Naive B cell (primary cell): Measurements from ENCODE around the gene EIF4ENIF1. TPM values are rescaled to one million over a fixed set of nuclear protein-coding genes. Genes with fewer than 3 reads are reported as not detected.
"Not testable (repeated sequence)": the region's sequence is repeated elsewhere in the genome, so short reads cannot be mapped to it uniquely, and the experiment has no call there.

Source experiments
- ATAC-seq, 2 donors: fragments of 150-1000 bp; cut with Tn5 transposase; 2 replicates each; pipeline ENCODE4 v1.10.0; 2021; ENCODE audit warnings: low read depth in 2 of 2, mild to moderate bottlenecking in 2 of 2, moderate library complexity in 2 of 2
- DNase-seq: peaks from one replicate; pipeline ENCODE4 v3.0.0; 2022
- H3K27ac Mint-ChIP-seq, 6 donors: one replicate each; pipeline ENCODE4 v1.8.0; 2020 to 2022; ENCODE audit warnings: mild to moderate bottlenecking in 6 of 6, mixed read lengths in 6 of 6, moderate library complexity in 5 of 6, inconsistent platforms in 2 of 6
- H3K27me3 Mint-ChIP-seq, 3 donors: one replicate each; pipeline ENCODE4 v1.8.0; 2021 to 2022; ENCODE audit warnings: mixed read lengths in 3 of 3, mild to moderate bottlenecking in 1 of 3
- H3K36me3 Mint-ChIP-seq, 2 donors: one replicate each; pipeline ENCODE4 v1.8.0; 2020 to 2022; ENCODE audit warnings: mixed read lengths in 2 of 2, inconsistent platforms in 1 of 2, mild to moderate bottlenecking in 1 of 2
- H3K4me1 Mint-ChIP-seq, 3 donors: one replicate each; pipeline ENCODE4 v1.8.0; 2020 to 2022; ENCODE audit warnings: mixed read lengths in 3 of 3, inconsistent platforms in 1 of 3, mild to moderate bottlenecking in 1 of 3, moderate library complexity in 1 of 3
- H3K4me3 Mint-ChIP-seq, 8 donors: one replicate each; pipeline ENCODE4 v1.8.0; 2020 to 2022; ENCODE audit warnings: mild to moderate bottlenecking in 8 of 8, mixed read lengths in 8 of 8, moderate library complexity in 8 of 8, inconsistent platforms in 2 of 8
- H3K9me3 Mint-ChIP-seq, 7 donors: one replicate each; pipeline ENCODE4 v1.8.0; 2020 to 2022; ENCODE audit warnings: mixed read lengths in 7 of 7, mild to moderate bottlenecking in 5 of 7, inconsistent platforms in 2 of 7, moderate library complexity in 1 of 7
- polyA plus RNA-seq, 6 donors: library from polyadenylated mRNA; unstranded; fragments of 300-500 nt; fragmentation: Illumina TruSeq; gene quantifications; one replicate each; pipeline ENCODE4 v1.2.3, GENCODE V29; 2021; ENCODE audit warnings: low read depth in 6 of 6

EIF4ENIF1 gene
- polyA plus RNA-seq, 6 donors from 2014 or later, result 5.8 to 17.3 (median 12.2) TPM

- Mint-ChIP-seq H3K27ac (peak overlapping the region; percentile 80 to 96 (median 94)), H3K4me3 (peak overlapping the region; percentile 82 to 92 (median 88)), H3K27me3 (no peaks in the 10 kb centered on the region), H3K9me3 (no peaks in the 10 kb centered on the region), H3K36me3 (peaks cover 0 to 3% of the 10 kb centered on the region in 2 donors), H3K4me1 (peaks cover 13 to 34% (median 22%) of the 10 kb centered on the region in 3 donors)
- DNase-seq (no peak), ATAC-seq (no peak)
Measured at GRCh38 chr22:31488346-31488883, 1.2 kb downstream of the EIF4ENIF1 start.

DNA sequence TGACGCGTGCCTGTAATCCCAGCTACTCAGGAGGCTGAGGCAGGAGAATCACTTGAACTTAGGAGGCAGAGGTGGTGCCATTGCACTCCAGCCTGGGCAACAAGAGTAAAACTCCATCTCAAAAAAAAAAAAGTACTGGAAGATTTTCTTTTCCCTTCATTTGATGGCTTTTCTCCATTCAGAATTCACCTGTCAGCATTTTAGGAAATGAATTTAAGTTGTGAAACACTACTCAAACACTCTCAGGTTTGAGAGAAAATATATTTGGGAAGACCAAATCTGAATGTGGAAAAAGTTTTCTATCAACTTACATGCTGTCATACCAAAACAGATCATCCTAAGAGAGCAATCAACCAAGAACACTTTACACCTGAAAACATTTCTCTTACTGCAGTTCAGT is 2.7 kb downstream of the EIF4ENIF1 start:
- peaks cover 0 to 3% of the 10 kb centered on the region in 2 donors for H3K36me3 Mint-ChIP-seq
- peak overlapping the region in 2 of 6 donors; percentile 21 to 34 for H3K27ac Mint-ChIP-seq
- no peaks in the 10 kb centered on the region for H3K9me3 Mint-ChIP-seq
- ATAC-seq, result no peak
- peaks cover 10 to 30% (median 27%) of the 10 kb centered on the region in 3 donors for H3K4me1 Mint-ChIP-seq
- no peak for DNase-seq
- H3K4me3 Mint-ChIP-seq, result peak overlapping the region in 1 of 8 donors; percentile 85
- H3K27me3 Mint-ChIP-seq, result no peaks in the 10 kb centered on the region

DNA sequence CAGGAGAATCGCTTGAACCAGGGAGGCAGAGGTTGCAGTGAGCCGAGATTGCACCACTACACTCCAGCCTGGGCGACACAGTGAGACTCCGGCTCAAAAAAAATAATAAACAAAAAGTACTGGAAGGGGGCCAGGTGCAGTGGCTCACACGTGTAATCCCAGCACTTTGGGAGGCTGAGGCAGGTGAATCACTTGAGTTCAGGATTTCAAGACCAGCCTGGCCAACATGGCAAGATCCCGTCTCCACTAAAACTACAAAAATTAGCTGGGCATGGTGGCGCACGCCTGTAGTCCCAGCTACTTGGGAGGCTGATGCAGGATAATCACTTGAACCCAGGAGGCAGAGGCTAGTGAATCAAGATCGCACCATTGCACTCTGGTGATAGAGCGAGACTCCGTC is 3.3 kb downstream of the EIF4ENIF1 start:
- H3K27me3 Mint-ChIP-seq, H3K36me3 Mint-ChIP-seq: not testable (repeated sequence)
- H3K27ac Mint-ChIP-seq, result peak overlapping the region in 1 of 6 donors; percentile 24

GRCh38 chr22:31482470-31482869 is 7.2 kb downstream of the EIF4ENIF1 start:
- H3K4me1 Mint-ChIP-seq, result peaks cover 5 to 15% (median 13%) of the 10 kb centered on the region in 3 donors
- peak overlapping the region in 1 of 6 donors; percentile 43 for H3K27ac Mint-ChIP-seq
- H3K36me3 Mint-ChIP-seq, ATAC-seq, DNase-seq, H3K9me3 Mint-ChIP-seq, H3K27me3 Mint-ChIP-seq: not testable (repeated sequence)
- H3K4me3 Mint-ChIP-seq, result peak overlapping the region in 2 of 8 donors; percentile 16 to 38

More for the DNA sequence above, 3.3 kb downstream of the EIF4ENIF1 start:
- H3K9me3 Mint-ChIP-seq, DNase-seq, ATAC-seq: not testable (repeated sequence)
- peaks cover 9 to 25% (median 24%) of the 10 kb centered on the region in 3 donors for H3K4me1 Mint-ChIP-seq
- H3K4me3 Mint-ChIP-seq, result peak overlapping the region in 1 of 8 donors; percentile 85

DNA sequence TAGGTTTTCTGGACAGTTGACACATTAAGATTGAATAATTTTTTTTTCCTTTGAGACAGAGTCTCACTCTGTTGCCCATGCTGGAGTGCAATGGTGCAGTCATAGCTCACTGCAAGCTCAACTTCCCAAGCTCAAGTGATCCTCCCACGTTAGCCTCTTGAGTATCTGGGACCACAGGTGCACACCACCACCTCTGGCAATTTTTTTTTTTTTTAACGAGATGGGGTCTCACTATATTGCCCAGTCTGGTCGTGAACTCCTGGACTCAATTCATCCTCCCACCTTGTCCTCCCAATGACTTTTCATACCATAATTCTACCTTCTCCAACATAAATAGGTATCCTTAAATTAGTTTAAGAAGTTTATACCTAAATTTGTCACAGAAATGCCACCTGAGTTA is 8.5 kb downstream of the EIF4ENIF1 start:
- ATAC-seq (no peak), DNase-seq (no peak)
- Mint-ChIP-seq H3K36me3 (peaks cover 0 to 3% of the 10 kb centered on the region in 2 donors), H3K27me3 (no peaks in the 10 kb centered on the region), H3K27ac (peak overlapping the region in 1 of 6 donors; percentile 18), H3K4me3 (no peak overlapping the region), H3K4me1 (peaks cover 8 to 22% (median 15%) of the 10 kb centered on the region in 3 donors), H3K9me3 (no peaks in the 10 kb centered on the region)

DNA sequence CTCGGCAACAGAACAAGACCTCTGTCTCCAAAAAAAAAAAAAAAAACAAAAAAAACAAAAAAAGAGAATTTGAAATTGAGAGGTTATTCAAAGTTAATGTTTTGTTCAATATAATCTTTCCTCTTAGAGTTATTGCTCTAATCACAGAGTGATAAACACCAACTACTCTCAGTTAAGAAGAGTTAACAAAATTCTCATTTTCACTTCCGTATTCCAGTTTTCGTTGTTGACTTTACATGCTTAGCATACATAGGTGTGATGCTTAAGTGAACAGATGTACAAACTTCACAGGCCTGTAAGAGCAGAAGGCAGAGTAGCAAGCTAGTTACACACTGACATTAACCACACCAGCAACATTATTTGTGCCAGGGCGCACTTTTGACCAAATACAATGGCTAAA is 12.3 kb downstream of the EIF4ENIF1 start:
- peak overlapping the region in 5 of 8 donors; percentile 7 to 70 (median 15) for H3K4me3 Mint-ChIP-seq
- DNase-seq, result peak; percentile 39
- peak; percentile 98 to 99 for ATAC-seq
- H3K4me1 Mint-ChIP-seq, result peaks cover 4 to 20% (median 17%) of the 10 kb centered on the region in 3 donors
- peak overlapping the region in 5 of 6 donors; percentile 10 to 91 (median 58) for H3K27ac Mint-ChIP-seq
- no peaks in the 10 kb centered on the region for H3K27me3 Mint-ChIP-seq
- H3K36me3 Mint-ChIP-seq, result no peaks in the 10 kb centered on the region
- H3K9me3 Mint-ChIP-seq, result no peaks in the 10 kb centered on the region

- Mint-ChIP-seq H3K27me3 (no peaks in the 10 kb centered on the region), H3K4me1 (peaks cover 4 to 20% (median 17%) of the 10 kb centered on the region in 3 donors), H3K36me3 (no peaks in the 10 kb centered on the region), H3K4me3 (no peak overlapping the region), H3K9me3 (no peaks in the 10 kb centered on the region), H3K27ac (peak overlapping the region in 1 of 6 donors; percentile 74)
- DNase-seq (no peak), ATAC-seq (no peak)
Measured at GRCh38 chr22:31475800-31476199, 13.8 kb downstream of the EIF4ENIF1 start.

DNA sequence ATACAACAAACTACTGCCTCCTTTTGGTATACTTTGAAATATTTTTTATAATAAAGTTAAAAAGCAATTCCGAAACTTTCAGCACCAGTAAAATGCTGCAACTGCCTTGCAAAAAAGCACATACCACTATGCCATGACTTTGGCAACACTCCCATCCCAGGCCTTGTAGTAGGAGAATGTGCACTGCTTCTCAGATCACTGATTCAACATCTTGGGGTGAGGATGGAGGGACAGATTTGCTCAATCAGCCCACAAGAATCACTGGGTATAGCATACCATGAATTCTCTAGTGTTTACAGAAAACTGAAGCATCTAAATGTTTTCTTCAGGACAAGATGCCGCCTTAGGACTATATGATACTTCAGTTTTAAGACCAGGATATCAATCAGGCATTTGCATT is 14.9 kb downstream of the EIF4ENIF1 start:
- Mint-ChIP-seq H3K4me3 (no peak overlapping the region), H3K4me1 (peaks cover 4 to 20% (median 17%) of the 10 kb centered on the region in 3 donors), H3K27me3 (no peaks in the 10 kb centered on the region), H3K27ac (peak overlapping the region in 1 of 6 donors; percentile 30), H3K36me3 (no peaks in the 10 kb centered on the region), H3K9me3 (no peaks in the 10 kb centered on the region)
- ATAC-seq, result no peak
- DNase-seq, result no peak

GRCh38 chr22:31465307-31465706 is 24.3 kb downstream of the EIF4ENIF1 start:
- H3K4me1 Mint-ChIP-seq, result peaks cover 0 to 3% (median 2%) of the 10 kb centered on the region in 3 donors
- no peaks in the 10 kb centered on the region for H3K27me3 Mint-ChIP-seq
- no peak for ATAC-seq
- no peak overlapping the region for H3K27ac Mint-ChIP-seq
- peaks cover 14 to 19% of the 10 kb centered on the region in 2 donors for H3K36me3 Mint-ChIP-seq
- H3K4me3 Mint-ChIP-seq, result no peak overlapping the region
- no peak for DNase-seq
- H3K9me3 Mint-ChIP-seq, result no peaks in the 10 kb centered on the region

DNA sequence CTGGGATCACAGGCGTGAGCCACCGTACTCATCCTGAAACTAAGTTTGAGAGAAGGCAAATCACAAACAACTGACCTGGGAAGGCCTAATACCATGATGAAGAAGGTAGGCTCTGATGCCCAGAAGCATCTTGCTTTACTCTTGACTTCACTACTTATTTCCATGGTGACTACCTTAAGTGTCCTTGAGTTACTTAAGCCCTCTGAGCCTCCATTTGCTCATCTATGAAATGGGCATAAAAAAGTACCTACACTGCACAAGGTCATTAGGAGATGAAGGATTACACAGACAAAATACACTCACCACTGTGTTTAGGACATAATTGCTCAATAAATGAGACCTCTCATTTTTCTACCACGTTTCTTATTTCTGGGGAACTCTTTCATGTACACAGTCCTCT is 27.9 kb downstream of the EIF4ENIF1 start:
- H3K9me3 Mint-ChIP-seq, result no peaks in the 10 kb centered on the region
- H3K27me3 Mint-ChIP-seq, result no peaks in the 10 kb centered on the region
- H3K36me3 Mint-ChIP-seq, result peaks cover 7 to 17% of the 10 kb centered on the region in 2 donors
- DNase-seq, result no peak
- ATAC-seq, result no peak
- H3K27ac Mint-ChIP-seq, result peak overlapping the region in 1 of 6 donors; percentile 25
- no peak overlapping the region for H3K4me3 Mint-ChIP-seq
- peaks cover 0 to 3% (median 0%) of the 10 kb centered on the region in 3 donors for H3K4me1 Mint-ChIP-seq

DNA sequence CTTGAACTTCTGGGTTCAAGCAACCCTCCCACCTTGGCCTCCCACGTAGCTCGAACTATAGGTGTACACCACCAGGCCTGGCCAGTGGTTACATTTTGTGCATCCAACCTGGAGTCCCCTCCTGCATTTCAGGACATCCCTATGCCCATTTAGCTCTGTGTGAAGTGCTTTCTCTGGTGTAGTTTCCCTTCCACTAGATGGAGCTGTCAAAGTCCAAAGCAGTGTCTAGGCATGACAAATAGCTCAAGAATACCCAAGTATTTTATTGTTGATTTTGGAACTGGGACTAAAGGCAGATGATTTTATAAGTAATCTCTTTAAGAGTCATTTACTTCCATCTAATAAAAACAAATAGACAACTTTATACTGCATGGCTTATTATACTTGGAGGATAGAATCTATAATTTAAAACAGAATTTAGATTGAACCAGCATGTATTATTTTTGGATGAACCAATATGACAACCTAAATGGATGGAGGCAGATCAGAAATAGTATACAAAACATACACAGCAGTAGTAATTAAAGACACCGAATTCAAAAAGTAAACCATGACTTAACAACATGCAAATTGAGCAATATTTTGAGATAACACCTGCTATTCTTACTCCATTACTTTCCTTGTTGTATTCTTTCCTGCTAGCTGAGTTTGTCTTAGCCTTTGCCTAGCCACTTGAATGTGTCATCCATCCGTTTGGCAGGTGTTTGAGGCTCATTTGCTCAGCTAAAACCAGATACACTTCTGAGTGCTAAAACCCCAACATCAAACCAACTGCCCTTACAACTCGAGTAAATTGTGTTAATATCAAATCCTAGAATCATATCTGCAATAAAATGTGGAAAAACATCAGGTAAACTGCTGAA is 37.7 kb downstream of the EIF4ENIF1 start:
- Mint-ChIP-seq H3K36me3 (peaks cover 7 to 9% of the 10 kb centered on the region in 2 donors), H3K9me3 (no peaks in the 10 kb centered on the region), H3K27me3 (no peaks in the 10 kb centered on the region), H3K4me1 (peaks cover 7 to 28% (median 19%) of the 10 kb centered on the region in 3 donors), H3K4me3 (no peak overlapping the region), H3K27ac (peak overlapping the region in 3 of 6 donors; percentile 29 to 82 (median 66))
- DNase-seq (peak; percentile 13), ATAC-seq (peak; percentile 60 to 72)

DNA sequence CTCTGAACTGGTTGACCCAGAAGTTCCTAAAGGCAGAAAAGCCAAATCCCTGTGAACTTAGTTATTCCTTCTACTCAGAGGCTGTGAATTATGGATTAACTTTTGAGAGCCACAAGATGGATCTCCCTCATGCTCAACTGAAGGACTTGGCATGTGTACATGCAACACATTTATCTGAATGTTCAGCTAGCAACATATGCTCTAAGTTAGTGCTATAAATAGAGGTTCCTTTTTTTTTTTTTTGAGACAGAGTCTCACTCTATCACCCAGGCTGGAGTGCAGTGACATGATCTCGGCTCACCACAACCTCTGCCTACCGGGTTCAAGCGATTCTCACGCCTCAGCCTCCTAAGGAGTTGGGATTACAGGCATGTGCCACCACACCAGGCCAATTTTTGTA is 40.1 kb downstream of the EIF4ENIF1 start:
- Mint-ChIP-seq H3K36me3 (peaks cover 7% of the 10 kb centered on the region in 2 donors), H3K27me3 (no peaks in the 10 kb centered on the region), H3K4me3 (peak overlapping the region in 5 of 8 donors; percentile 41 to 77 (median 59)), H3K9me3 (no peaks in the 10 kb centered on the region), H3K27ac (peak overlapping the region in 5 of 6 donors; percentile 24 to 92 (median 67)), H3K4me1 (peaks cover 7 to 28% (median 19%) of the 10 kb centered on the region in 3 donors)
- DNase-seq (peak; percentile 6), ATAC-seq (peak; percentile 64 to 69)

- DNase-seq (no peak), ATAC-seq (no peak)
- Mint-ChIP-seq H3K36me3 (peaks cover 0 to 8% of the 10 kb centered on the region in 2 donors), H3K4me1 (peaks cover 7 to 28% (median 19%) of the 10 kb centered on the region in 3 donors), H3K9me3 (no peaks in the 10 kb centered on the region), H3K27me3 (no peaks in the 10 kb centered on the region), H3K4me3 (no peak overlapping the region), H3K27ac (peak overlapping the region in 4 of 6 donors; percentile 33 to 66 (median 50))
Measured at GRCh38 chr22:31448382-31448781, 41.3 kb downstream of the EIF4ENIF1 start.
